Stomach (tissue), 4 donors: ENCODE results near the gene IQGAP2.

Experiments
- EP300 ChIP-seq: sonication (generic); formaldehyde crosslinking; IDR thresholded peaks from one replicate; pipeline ENCODE4 v1.6.1; 2017; ENCODE audit warnings: antibody characterized with exemption
- TF ChIP-seq, protein P1 (sequence below), 7 experiments: fragments of 450-650 bp in 4 of 7; fragments of 200-600 bp in 3 of 7; sonication (generic) in 3 of 7; IDR thresholded peaks; one replicate each; pipeline ENCODE4 v1.5.1; 2016 to 2019; ENCODE audit warnings: antibody characterized with exemption in 7 of 7, control low read depth in 2 of 7, mild to moderate bottlenecking in 1 of 7

DNA sequence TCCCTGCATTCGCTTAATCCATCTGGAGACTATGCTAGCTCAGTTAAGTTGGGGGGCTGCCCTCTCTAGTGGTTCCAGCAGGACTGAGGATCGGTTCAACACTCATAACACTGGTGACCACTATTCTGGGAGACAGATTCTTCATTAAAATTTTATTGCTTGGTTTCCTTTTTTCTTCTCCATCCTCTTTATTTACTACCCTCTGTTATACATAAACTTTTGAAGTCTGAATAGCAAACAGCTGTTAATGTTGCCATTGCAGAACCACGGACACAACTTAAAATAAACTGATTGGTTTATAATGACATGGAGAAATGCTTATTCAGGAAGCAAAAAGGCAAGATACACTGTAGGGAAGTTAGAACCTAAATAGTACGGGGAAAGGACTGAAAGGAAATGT is 22.1 kb downstream of the IQGAP2 start:
- TF ChIP-seq EP300 = no peak
- TF ChIP-seq, protein P1, sequence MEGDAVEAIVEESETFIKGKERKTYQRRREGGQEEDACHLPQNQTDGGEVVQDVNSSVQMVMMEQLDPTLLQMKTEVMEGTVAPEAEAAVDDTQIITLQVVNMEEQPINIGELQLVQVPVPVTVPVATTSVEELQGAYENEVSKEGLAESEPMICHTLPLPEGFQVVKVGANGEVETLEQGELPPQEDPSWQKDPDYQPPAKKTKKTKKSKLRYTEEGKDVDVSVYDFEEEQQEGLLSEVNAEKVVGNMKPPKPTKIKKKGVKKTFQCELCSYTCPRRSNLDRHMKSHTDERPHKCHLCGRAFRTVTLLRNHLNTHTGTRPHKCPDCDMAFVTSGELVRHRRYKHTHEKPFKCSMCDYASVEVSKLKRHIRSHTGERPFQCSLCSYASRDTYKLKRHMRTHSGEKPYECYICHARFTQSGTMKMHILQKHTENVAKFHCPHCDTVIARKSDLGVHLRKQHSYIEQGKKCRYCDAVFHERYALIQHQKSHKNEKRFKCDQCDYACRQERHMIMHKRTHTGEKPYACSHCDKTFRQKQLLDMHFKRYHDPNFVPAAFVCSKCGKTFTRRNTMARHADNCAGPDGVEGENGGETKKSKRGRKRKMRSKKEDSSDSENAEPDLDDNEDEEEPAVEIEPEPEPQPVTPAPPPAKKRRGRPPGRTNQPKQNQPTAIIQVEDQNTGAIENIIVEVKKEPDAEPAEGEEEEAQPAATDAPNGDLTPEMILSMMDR (IDR thresholded peaks at IDR 0.05) = no peak
